PC-3 (cell line): ENCODE measurements around the gene PHRF1.

Experiments
- CTCF ChIP-seq: fragments of 300-600 bp; sonication (generic); conservative IDR thresholded peaks from 2 replicates; pipeline ENCODE4 v1.5.1; 2017; ENCODE audit warnings: antibody characterized with exemption, low read depth, mild to moderate bottlenecking, low read length
- EZH2 ChIP-seq: fragments of 300-600 bp; sonication (generic); IDR thresholded peaks from one replicate; pipeline ENCODE4 v1.6.1; 2017; ENCODE audit warnings: antibody characterized with exemption, mild to moderate bottlenecking, low read length; ENCODE audit not compliant: unreplicated experiment
- EZH2phosphoT487 ChIP-seq: fragments of 300-600 bp; sonication (generic); IDR thresholded peaks from 2 replicates; pipeline ENCODE4 v1.6.1; 2018; ENCODE audit warnings: mild to moderate bottlenecking, antibody characterized with exemption, low read length, borderline replicate concordance

GRCh38 chr11:533586-534395 is 42.5 kb upstream of the PHRF1 start:
- TF ChIP-seq CTCF (no peak), EZH2phosphoT487 (no peak), EZH2 (no peak)
